HepG2 (cell line): ENCODE data around the gene C17orf58. TPM values are rescaled to one million over a fixed set of nuclear protein-coding genes. Genes with fewer than 3 reads are reported as not detected.

Experiments used
- ARID5B ChIP-seq: IDR thresholded peaks from 2 replicates; pipeline ENCODE4 v1.4.0; 2020; ENCODE audit warnings: mild to moderate bottlenecking, missing genetic modification reagents
- KLF16 ChIP-seq, 2 experiments: sonication (generic) in 1 of 2; formaldehyde crosslinking in 1 of 2; IDR thresholded peaks; 2 replicates each; pipeline versions ENCODE4 v1.6.1 to v1.8.0; 2016 to 2023; ENCODE audit warnings: missing genetic modification reagents in 2 of 2, missing compliant biosample characterization in 1 of 2
- NFKB2 ChIP-seq: sonication (generic); formaldehyde crosslinking; IDR thresholded peaks from 2 replicates; pipeline ENCODE4 v1.4.0; 2020; ENCODE audit warnings: missing genetic modification reagents, borderline replicate concordance
- SP1 ChIP-seq, 2 experiments: fragments of 450-650 bp in 1 of 2; sonication (generic) in 1 of 2; formaldehyde crosslinking in 1 of 2; IDR thresholded peaks; 2 replicates each; pipeline versions ENCODE4 v1.4.0 to v1.6.1; 2016 to 2020; ENCODE audit warnings: missing genetic modification reagents in 1 of 2
- TAF15 ChIP-seq: fragments of 200-400 bp; formaldehyde crosslinking; IDR thresholded peaks from one replicate; pipeline ENCODE4 v1.6.1; 2018; ENCODE audit warnings: mild to moderate bottlenecking, low read depth, low read length; ENCODE audit not compliant: poor library complexity, severe bottlenecking
- ZC3H4 ChIP-seq: sonication (generic); formaldehyde crosslinking; IDR thresholded peaks from 2 replicates; pipeline ENCODE4 v1.4.0; 2020; ENCODE audit warnings: missing genetic modification reagents, borderline replicate concordance
- ZFP37 ChIP-seq: sonication (generic); formaldehyde crosslinking; IDR thresholded peaks from 2 replicates; pipeline ENCODE4 v1.4.0; 2020; ENCODE audit warnings: missing genetic modification reagents, borderline replicate concordance
- ZNF713 ChIP-seq: sonication (generic); formaldehyde crosslinking; IDR thresholded peaks from 2 replicates; pipeline ENCODE4 v1.4.0; 2020; ENCODE audit warnings: mild to moderate bottlenecking, missing genetic modification reagents
- polyA plus RNA-seq, 8 experiments: library from polyadenylated mRNA; depleted of rRNA in 3 of 8; stranded (reverse) in 7 of 8; unstranded in 1 of 8; fragments of >200 nt; fragmentation: Illumina TruSeq in 4 of 8; extraction: Trizol in 4 of 8; gene quantifications; 2 replicates each; pipeline versions ENCODE4 v1.2.1 to v1.2.3, GENCODE V29; 2011 to 2016; ENCODE audit warnings: low read depth in 4 of 8, missing spikeins in 1 of 8, mixed read lengths in 1 of 8; ENCODE audit not compliant: insufficient read depth in 1 of 8
- total RNA-seq, 5 experiments: library from RNA; depleted of rRNA; stranded (reverse); fragments of >200 nt; fragmentation: Illumina TruSeq; extraction: Trizol; gene quantifications; 2 replicates each; pipeline ENCODE4 v1.2.3, GENCODE V29; 2016; ENCODE audit warnings: low read depth in 1 of 5
- TF ChIP-seq, protein P1 (sequence below): sonication (generic); formaldehyde crosslinking; IDR thresholded peaks from one replicate; pipeline ENCODE4 v1.5.1; 2020; ENCODE audit warnings: mild to moderate bottlenecking, missing genetic modification reagents; ENCODE audit errors: not compliant biosample characterization
- TF ChIP-seq, protein P2 (sequence below): sonication (generic); formaldehyde crosslinking; IDR thresholded peaks from 2 replicates; pipeline ENCODE4 v1.5.0; 2020; ENCODE audit warnings: mild to moderate bottlenecking, missing genetic modification reagents, moderate library complexity
- TF ChIP-seq, protein P3 (sequence below): fragments of 450-650 bp; IDR thresholded peaks from 2 replicates; pipeline ENCODE4 v1.6.1; 2017; ENCODE audit warnings: mild to moderate bottlenecking

The C17orf58 gene
- total and polyA plus RNA-seq, 2 of the 13 experiments (the other 11 are each of a cell fraction or from before 2014, with no cell fraction given), result 15.6 to 15.8 TPM

GRCh38 chr17:68035131-68035522 lies 38.9 kb upstream of the C17orf58 start (continued):
- TF ChIP-seq, protein P1, sequence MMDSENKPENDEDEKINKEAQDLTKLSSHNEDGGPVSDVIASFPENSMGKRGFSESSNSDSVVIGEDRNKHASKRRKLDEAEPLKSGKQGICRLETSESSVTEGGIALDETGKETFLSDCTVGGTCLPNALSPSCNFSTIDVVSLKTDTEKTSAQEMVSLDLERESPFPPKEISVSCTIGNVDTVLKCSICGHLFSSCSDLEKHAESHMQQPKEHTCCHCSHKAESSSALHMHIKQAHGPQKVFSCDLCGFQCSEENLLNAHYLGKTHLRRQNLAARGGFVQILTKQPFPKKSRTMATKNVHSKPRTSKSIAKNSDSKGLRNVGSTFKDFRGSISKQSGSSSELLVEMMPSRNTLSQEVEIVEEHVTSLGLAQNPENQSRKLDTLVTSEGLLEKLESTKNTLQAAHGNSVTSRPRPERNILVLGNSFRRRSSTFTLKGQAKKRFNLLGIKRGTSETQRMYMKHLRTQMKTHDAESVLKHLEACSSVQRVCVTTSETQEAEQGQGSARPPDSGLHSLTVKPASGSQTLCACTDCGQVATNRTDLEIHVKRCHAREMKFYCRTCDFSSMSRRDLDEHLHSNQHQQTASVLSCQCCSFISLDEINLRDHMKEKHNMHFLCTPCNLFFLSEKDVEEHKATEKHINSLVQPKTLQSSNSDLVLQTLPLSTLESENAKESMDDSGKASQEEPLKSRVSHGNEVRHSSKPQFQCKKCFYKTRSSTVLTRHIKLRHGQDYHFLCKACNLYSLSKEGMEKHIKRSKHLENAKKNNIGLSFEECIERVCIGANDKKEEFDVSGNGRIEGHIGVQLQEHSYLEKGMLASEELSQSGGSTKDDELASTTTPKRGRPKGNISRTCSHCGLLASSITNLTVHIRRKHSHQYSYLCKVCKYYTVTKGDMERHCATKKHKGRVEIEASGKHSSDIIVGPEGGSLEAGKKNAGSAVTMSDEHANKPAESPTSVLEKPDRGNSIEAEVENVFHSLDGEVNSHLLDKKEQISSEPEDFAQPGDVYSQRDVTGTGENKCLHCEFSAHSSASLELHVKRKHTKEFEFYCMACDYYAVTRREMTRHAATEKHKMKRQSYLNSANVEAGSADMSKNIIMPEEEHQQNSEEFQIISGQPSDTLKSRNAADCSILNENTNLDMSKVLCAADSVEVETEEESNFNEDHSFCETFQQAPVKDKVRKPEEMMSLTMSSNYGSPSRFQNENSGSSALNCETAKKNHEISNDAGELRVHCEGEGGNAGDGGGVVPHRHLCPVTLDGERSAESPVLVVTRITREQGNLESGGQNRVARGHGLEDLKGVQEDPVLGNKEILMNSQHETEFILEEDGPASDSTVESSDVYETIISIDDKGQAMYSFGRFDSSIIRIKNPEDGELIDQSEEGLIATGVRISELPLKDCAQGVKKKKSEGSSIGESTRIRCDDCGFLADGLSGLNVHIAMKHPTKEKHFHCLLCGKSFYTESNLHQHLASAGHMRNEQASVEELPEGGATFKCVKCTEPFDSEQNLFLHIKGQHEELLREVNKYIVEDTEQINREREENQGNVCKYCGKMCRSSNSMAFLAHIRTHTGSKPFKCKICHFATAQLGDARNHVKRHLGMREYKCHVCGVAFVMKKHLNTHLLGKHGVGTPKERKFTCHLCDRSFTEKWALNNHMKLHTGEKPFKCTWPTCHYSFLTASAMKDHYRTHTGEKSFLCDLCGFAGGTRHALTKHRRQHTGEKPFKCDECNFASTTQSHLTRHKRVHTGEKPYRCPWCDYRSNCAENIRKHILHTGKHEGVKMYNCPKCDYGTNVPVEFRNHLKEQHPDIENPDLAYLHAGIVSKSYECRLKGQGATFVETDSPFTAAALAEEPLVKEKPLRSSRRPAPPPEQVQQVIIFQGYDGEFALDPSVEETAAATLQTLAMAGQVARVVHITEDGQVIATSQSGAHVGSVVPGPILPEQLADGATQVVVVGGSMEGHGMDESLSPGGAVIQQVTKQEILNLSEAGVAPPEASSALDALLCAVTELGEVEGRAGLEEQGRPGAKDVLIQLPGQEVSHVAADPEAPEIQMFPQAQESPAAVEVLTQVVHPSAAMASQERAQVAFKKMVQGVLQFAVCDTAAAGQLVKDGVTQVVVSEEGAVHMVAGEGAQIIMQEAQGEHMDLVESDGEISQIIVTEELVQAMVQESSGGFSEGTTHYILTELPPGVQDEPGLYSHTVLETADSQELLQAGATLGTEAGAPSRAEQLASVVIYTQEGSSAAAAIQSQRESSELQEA (CRISPR knock-in tag), result no peak
- TF ChIP-seq SP1 (IDR thresholded peaks at IDR 0.05) (no peak), SP1 (CRISPR knock-in tag; IDR thresholded peaks at IDR 0.05) (peak; percentile 76), NFKB2 (0 out of 2 replicates have a peak, but pooled peaks have one; percentile 6), ZC3H4 (CRISPR knock-in tag) (no peak), TAF15 (peak; percentile 30), ARID5B (CRISPR knock-in tag) (peak; percentile 37; the same call in 1 of the 2 replicates), ZNF713 (CRISPR knock-in tag) (no peak), ZFP37 (CRISPR knock-in tag) (0 out of 2 replicates have a peak, but pooled peaks have one; percentile 28), KLF16 (CRISPR knock-in tag; IDR thresholded peaks at IDR 0.05) (0 out of 4 replicates have a peak, but pooled peaks of 1 of the 2 experiments have one; percentile 8)
- TF ChIP-seq, protein P2, sequence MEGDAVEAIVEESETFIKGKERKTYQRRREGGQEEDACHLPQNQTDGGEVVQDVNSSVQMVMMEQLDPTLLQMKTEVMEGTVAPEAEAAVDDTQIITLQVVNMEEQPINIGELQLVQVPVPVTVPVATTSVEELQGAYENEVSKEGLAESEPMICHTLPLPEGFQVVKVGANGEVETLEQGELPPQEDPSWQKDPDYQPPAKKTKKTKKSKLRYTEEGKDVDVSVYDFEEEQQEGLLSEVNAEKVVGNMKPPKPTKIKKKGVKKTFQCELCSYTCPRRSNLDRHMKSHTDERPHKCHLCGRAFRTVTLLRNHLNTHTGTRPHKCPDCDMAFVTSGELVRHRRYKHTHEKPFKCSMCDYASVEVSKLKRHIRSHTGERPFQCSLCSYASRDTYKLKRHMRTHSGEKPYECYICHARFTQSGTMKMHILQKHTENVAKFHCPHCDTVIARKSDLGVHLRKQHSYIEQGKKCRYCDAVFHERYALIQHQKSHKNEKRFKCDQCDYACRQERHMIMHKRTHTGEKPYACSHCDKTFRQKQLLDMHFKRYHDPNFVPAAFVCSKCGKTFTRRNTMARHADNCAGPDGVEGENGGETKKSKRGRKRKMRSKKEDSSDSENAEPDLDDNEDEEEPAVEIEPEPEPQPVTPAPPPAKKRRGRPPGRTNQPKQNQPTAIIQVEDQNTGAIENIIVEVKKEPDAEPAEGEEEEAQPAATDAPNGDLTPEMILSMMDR (CRISPR knock-in tag), result no peak
- TF ChIP-seq, protein P3, sequence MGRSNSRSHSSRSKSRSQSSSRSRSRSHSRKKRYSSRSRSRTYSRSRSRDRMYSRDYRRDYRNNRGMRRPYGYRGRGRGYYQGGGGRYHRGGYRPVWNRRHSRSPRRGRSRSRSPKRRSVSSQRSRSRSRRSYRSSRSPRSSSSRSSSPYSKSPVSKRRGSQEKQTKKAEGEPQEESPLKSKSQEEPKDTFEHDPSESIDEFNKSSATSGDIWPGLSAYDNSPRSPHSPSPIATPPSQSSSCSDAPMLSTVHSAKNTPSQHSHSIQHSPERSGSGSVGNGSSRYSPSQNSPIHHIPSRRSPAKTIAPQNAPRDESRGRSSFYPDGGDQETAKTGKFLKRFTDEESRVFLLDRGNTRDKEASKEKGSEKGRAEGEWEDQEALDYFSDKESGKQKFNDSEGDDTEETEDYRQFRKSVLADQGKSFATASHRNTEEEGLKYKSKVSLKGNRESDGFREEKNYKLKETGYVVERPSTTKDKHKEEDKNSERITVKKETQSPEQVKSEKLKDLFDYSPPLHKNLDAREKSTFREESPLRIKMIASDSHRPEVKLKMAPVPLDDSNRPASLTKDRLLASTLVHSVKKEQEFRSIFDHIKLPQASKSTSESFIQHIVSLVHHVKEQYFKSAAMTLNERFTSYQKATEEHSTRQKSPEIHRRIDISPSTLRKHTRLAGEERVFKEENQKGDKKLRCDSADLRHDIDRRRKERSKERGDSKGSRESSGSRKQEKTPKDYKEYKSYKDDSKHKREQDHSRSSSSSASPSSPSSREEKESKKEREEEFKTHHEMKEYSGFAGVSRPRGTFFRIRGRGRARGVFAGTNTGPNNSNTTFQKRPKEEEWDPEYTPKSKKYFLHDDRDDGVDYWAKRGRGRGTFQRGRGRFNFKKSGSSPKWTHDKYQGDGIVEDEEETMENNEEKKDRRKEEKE, result no peak
